SIG-M5 treated with dmso at 0.1 percent for 504 hours (cell line): ENCODE measurements around the gene LRFN5.
"Not testable (repeated sequence)": the region's sequence is repeated elsewhere in the genome, so short reads cannot be mapped to it uniquely, and the experiment has no call there.

ENCODE experiments used
- DNase-seq: peaks from one replicate; lab custom pipeline; 2025; ENCODE audit not compliant: unreplicated experiment; lab: John Stamatoyannopoulos, UW

The LRFN5 gene

GRCh38 chr14:41878321-41878720, 271.6 kb downstream of the LRFN5 start:
- DNase-seq = no peak

- no peak for DNase-seq
These were observed 284.9 kb downstream of the LRFN5 start for GRCh38 chr14:41891624-41892023.

GRCh38 chr14:41899416-41899815, 292.7 kb downstream of the LRFN5 start:
- no peak for DNase-seq

GRCh38 chr14:41900644-41901043, 294.0 kb downstream of the LRFN5 start:
- DNase-seq = no peak

- no peak for DNase-seq
These were observed 294.4 kb downstream of the LRFN5 start for GRCh38 chr14:41901089-41901488.

- no peak for DNase-seq
These were observed 298.8 kb downstream of the LRFN5 start for GRCh38 chr14:41905394-41905964.

GRCh38 chr14:41911155-41911554, 304.5 kb downstream of the LRFN5 start:
- DNase-seq = not testable (repeated sequence)

- no peak for DNase-seq
These were observed 306.7 kb downstream of the LRFN5 start for GRCh38 chr14:41913398-41913797.

GRCh38 chr14:41915732-41916131, 309.1 kb downstream of the LRFN5 start:
- DNase-seq = no peak

- no peak for DNase-seq
These were observed 309.6 kb downstream of the LRFN5 start for GRCh38 chr14:41916313-41916712.

DNA sequence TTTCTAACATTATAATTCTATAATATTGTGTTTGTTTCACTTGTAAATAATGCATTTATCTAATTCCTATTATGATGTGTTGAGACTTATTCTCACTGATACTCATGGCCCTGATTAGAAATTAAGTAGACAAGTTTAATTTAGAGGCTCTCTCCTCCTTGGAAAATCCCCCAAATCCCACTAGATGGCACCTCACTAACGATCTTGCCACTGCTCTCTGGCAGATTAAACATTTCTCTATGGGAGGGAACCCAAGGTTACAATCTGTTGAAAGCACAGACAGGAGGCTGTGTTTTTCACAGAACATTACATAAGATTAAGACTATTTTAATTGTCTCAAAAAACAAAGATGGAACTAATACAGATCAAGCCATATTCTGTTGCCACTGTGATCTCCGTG, 318.7 kb downstream of the LRFN5 start:
- no peak for DNase-seq

- no peak for DNase-seq
These were observed 343.9 kb downstream of the LRFN5 start for GRCh38 chr14:41950428-41951151.
